Natural killer cell (primary cell): Measurements from ENCODE around the gene CDK12. TPM values are rescaled to one million over a fixed set of nuclear protein-coding genes. Genes with fewer than 3 reads are reported as not detected.

Experiments
- ATAC-seq, 3 donors: fragments of 150-1000 bp in 2 of 3; fragments of 200-7000 bp in 1 of 3; cut with Tn5 transposase; 1 replicate in 1 of 3; 2 replicates in 2 of 3; pipeline ENCODE4 v1.10.0; 2021; ENCODE audit warnings: mild to moderate bottlenecking in 2 of 3, moderate library complexity in 2 of 3
- DNase-seq, 2 donors: peaks; one replicate each; pipeline versions ENCODE4 v3.0.0 to v3.0.0-alpha.2; 2013 to 2021; ENCODE audit warnings: mixed read lengths in 1 of 2
- H3K27ac ChIP-seq: one replicate; pipeline ENCODE4 v1.5.1; 2013; ENCODE audit warnings: mild to moderate bottlenecking, low read length
- H3K27me3 ChIP-seq: one replicate; pipeline ENCODE4 v1.6.1; 2013; ENCODE audit warnings: low read length; ENCODE audit not compliant: control insufficient read depth, insufficient read depth
- H3K36me3 ChIP-seq: one replicate; pipeline ENCODE4 v1.6.1; 2013; ENCODE audit warnings: low read length; ENCODE audit not compliant: control insufficient read depth, insufficient read depth
- H3K4me1 ChIP-seq: one replicate; pipeline ENCODE4 v1.6.1; 2013; ENCODE audit warnings: low read length; ENCODE audit not compliant: control insufficient read depth, insufficient read depth
- H3K4me3 ChIP-seq: one replicate; pipeline ENCODE4 v1.5.1; 2013; ENCODE audit warnings: low read length
- H3K9me3 ChIP-seq: one replicate; pipeline ENCODE4 v1.6.1; 2013; ENCODE audit warnings: low read length; ENCODE audit not compliant: control insufficient read depth, insufficient read depth
- H3K27ac Mint-ChIP-seq, 2 donors: one replicate each; pipeline ENCODE4 v1.8.0; 2022; ENCODE audit warnings: mild to moderate bottlenecking in 2 of 2, mixed read lengths in 2 of 2, moderate library complexity in 1 of 2
- H3K27me3 Mint-ChIP-seq, 2 donors: one replicate each; pipeline ENCODE4 v1.8.0; 2022; ENCODE audit warnings: low read depth in 2 of 2, mixed read lengths in 2 of 2
- H3K36me3 Mint-ChIP-seq: one replicate; pipeline ENCODE4 v1.8.0; 2022; ENCODE audit warnings: mixed read lengths
- H3K4me1 Mint-ChIP-seq, 2 donors: one replicate each; pipeline ENCODE4 v1.8.0; 2022; ENCODE audit warnings: mixed read lengths in 2 of 2
- H3K4me3 Mint-ChIP-seq: one replicate; pipeline ENCODE4 v1.8.0; 2022; ENCODE audit warnings: mild to moderate bottlenecking, moderate library complexity, mixed read lengths
- H3K9me3 Mint-ChIP-seq, 2 donors: one replicate each; pipeline ENCODE4 v1.8.0; 2022; ENCODE audit warnings: mixed read lengths in 2 of 2
- CTCF ChIP-seq: fragments of 200-600 bp; IDR thresholded peaks from one replicate; pipeline ENCODE4 v1.8.0; 2022; ENCODE audit warnings: antibody characterized with exemption
- WGBS: methylation state at CpG from one replicate; pipeline ENCODE4 v1.1.7; 2013; ENCODE audit warnings: missing lambda C conversion rate; ENCODE audit not compliant: insufficient coverage; 5-methylcytosine and 5-hydroxymethylcytosine counted together
- intact Hi-C: fragments of 100-400 bp; cut with micrococcal nuclease; formaldehyde crosslinking; loops from one replicate; pipeline ENCODE4 v1.14.2; 2022
- total RNA-seq, 4 donors: library from RNA; stranded (reverse); fragments of 120-200 nt in 1 of 4; gene quantifications; one replicate each; pipeline versions ENCODE4 v1.2.3 to v1.2.4, GENCODE V29; 2013 to 2022

Gene CDK12
- total RNA-seq, 3 donors from 2014 or later (not counting 1 experiment from before 2014, with no cell fraction given) = 119 to 129 (median 124) TPM

DNA sequence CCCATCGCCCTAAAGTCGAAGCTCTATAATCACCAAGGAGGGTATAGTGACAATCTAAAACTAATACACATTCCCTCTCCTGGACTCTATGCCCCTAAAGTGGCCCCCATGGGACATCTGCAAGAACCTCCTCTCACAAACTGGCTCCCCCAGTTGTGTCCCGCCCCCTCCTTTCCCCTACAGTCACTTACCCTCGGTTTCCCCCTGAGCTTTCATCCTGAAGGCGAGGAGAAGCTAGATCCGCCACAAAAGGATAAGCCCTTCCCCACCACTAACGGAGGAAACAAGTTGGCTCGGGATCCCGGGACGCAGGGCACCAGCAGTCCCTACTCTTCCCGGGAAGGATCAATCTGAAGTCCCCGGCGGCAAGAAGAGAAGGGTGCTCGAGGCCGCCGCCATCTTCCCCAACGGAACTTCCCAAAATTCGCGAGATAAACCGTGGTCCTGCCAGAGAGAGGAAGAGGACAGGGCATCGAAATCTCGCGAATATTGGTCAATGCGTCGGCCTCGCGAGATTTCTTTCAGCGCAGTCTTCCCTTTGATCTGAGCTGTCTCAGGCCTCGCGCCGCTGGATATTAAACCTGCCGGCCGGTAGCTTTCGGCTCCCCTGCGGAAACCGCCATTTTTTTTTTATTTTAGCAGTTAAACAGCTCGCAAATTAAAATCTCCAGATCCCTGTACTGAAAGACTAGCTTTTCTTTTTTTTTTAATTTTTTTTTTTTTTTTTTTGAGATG, 10.3 kb upstream of the CDK12 start, which contains the start of gene MED1:
TSS of gene MED1 (minus strand) at position 417 of the 735 bp plus-strand sequence. CDS start at position 216, 201 bp downstream.
- Mint-ChIP-seq H3K9me3 (no peaks in the 10 kb centered on the region), H3K36me3 (no peaks in the 10 kb centered on the region), H3K4me1 (peaks cover 17 to 21% of the 10 kb centered on the region in 2 donors), H3K27me3 (no peaks in the 10 kb centered on the region), H3K27ac (peak within 1 kb of the TSS; percentile 92 to 97), H3K4me3 (peak within 1 kb of the TSS; percentile 94)
- under 1% methylated on average over 36 of the region's 37 CpGs for WGBS
- Histone ChIP-seq H3K9me3 (no peaks in the 10 kb centered on the region), H3K27me3 (no peaks in the 10 kb centered on the region), H3K36me3 (peaks cover 8% of the 10 kb centered on the region), H3K27ac (peak within 1 kb of the TSS; percentile 85), H3K4me3 (peak within 1 kb of the TSS; percentile 91), H3K4me1 (peaks cover 18% of the 10 kb centered on the region)
- ATAC-seq = peak; percentile 95 to 97 (median 96)
- intact Hi-C loops = loop anchor here (1.0 kb wide), 1 partner anchor 10 kb away; the partner anchor contains the start of gene CDK12
- TF ChIP-seq CTCF = no peak
- peak; percentile 87 to 98 for DNase-seq

GRCh38 chr17:39455919-39456318, 5.4 kb upstream of the CDK12 start:
- peaks cover 4 to 10% of the 10 kb centered on the region in 2 donors for H3K4me1 Mint-ChIP-seq
- no peak for ATAC-seq
- H3K4me3 Mint-ChIP-seq = no peak overlapping the region
- intact Hi-C loops = no loop called here
- H3K36me3 Mint-ChIP-seq = no peaks in the 10 kb centered on the region
- H3K9me3 Mint-ChIP-seq = no peaks in the 10 kb centered on the region
- Histone ChIP-seq H3K9me3 (no peaks in the 10 kb centered on the region), H3K4me3 (no peak overlapping the region), H3K4me1 (peaks cover 16% of the 10 kb centered on the region), H3K27me3 (no peaks in the 10 kb centered on the region), H3K36me3 (no peaks in the 10 kb centered on the region), H3K27ac (no peak overlapping the region)
- DNase-seq = no peak
- 90% methylated on average over 4 of the region's 4 CpGs for WGBS
- H3K27me3 Mint-ChIP-seq = no peaks in the 10 kb centered on the region
- no peak overlapping the region for H3K27ac Mint-ChIP-seq
- no peak for TF ChIP-seq CTCF

DNA sequence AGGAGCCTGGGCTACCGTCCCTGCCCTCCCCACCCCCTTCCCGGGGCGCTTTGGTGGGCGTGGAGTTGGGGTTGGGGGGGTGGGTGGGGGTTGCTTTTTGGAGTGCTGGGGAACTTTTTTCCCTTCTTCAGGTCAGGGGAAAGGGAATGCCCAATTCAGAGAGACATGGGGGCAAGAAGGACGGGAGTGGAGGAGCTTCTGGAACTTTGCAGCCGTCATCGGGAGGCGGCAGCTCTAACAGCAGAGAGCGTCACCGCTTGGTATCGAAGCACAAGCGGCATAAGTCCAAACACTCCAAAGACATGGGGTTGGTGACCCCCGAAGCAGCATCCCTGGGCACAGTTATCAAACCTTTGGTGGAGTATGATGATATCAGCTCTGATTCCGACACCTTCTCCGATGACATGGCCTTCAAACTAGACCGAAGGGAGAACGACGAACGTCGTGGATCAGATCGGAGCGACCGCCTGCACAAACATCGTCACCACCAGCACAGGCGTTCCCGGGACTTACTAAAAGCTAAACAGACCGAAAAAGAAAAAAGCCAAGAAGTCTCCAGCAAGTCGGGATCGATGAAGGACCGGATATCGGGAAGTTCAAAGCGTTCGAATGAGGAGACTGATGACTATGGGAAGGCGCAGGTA, 762 bp downstream of the CDK12 start:
- Mint-ChIP-seq H3K9me3 (no peaks in the 10 kb centered on the region), H3K4me3 (peak overlapping the region; percentile 92), H3K27ac (peak overlapping the region; percentile 93 to 99), H3K4me1 (peaks cover 50 to 54% of the 10 kb centered on the region in 2 donors), H3K36me3 (no peaks in the 10 kb centered on the region), H3K27me3 (no peaks in the 10 kb centered on the region)
- H3K9me3 ChIP-seq = no peaks in the 10 kb centered on the region
- H3K4me3 ChIP-seq = peak overlapping the region; percentile 99
- WGBS = under 1% methylated on average over 30 of the region's 34 CpGs
- H3K27ac ChIP-seq = peak overlapping the region; percentile 97
- intact Hi-C loops = loop anchor here (1.0 to 5.0 kb wide), 2 partner anchors 11 to 60 kb away; partner anchors contain the start of genes FBXL20 and MED1
- no peak for TF ChIP-seq CTCF
- no peaks in the 10 kb centered on the region for H3K27me3 ChIP-seq
- H3K36me3 ChIP-seq = no peaks in the 10 kb centered on the region
- peaks cover 33% of the 10 kb centered on the region for H3K4me1 ChIP-seq
- ATAC-seq (peak; percentile 2 to 20 (median 3)), DNase-seq (peak in 1 of 2 donors; percentile 17)
